Ovary (tissue), 9 donors: ENCODE measurements around the gene SLC25A33. TPM values are rescaled to one million over a fixed set of nuclear protein-coding genes. Genes with fewer than 3 reads are reported as not detected.
"Not testable (repeated sequence)": the region's sequence is repeated elsewhere in the genome, so short reads cannot be mapped to it uniquely, and the experiment has no call there.

ENCODE experiments used
- DNase-seq, 5 donors: peaks; one replicate each; pipeline ENCODE4 v3.0.0-alpha.2; 2019 to 2020
- H3K27ac ChIP-seq, 2 donors: fragments of 200-600 bp; one replicate each; pipeline versions ENCODE4 v1.5.1 to v1.8.0; 2019 to 2022
- H3K27me3 ChIP-seq: fragments of 200-600 bp; one replicate; pipeline ENCODE4 v1.8.0; 2022
- H3K36me3 ChIP-seq: fragments of 200-600 bp; sonication (generic); one replicate; pipeline ENCODE4 v1.5.1; 2019
- H3K4me1 ChIP-seq: one replicate; pipeline ENCODE4 v1.8.1; 2013; ENCODE audit warnings: mild to moderate bottlenecking, moderate library complexity; ENCODE audit not compliant: insufficient read depth
- H3K4me3 ChIP-seq: fragments of 200-600 bp; sonication (generic); one replicate; pipeline ENCODE4 v1.5.1; 2017
- H3K9me3 ChIP-seq, 2 donors: fragments of 200-600 bp in 1 of 2; sonication (generic) in 1 of 2; one replicate each; pipeline versions ENCODE4 v1.5.1 to v1.8.1; 2013 to 2019; ENCODE audit warnings: mild to moderate bottlenecking in 1 of 2, moderate library complexity in 1 of 2
- EP300 ChIP-seq: sonication (generic); formaldehyde crosslinking; IDR thresholded peaks from one replicate; pipeline ENCODE4 v1.6.1; 2017; ENCODE audit warnings: antibody characterized with exemption
- POLR2A ChIP-seq: fragments of 450-650 bp; IDR thresholded peaks from one replicate; pipeline ENCODE4 v1.6.1; 2017; ENCODE audit warnings: antibody characterized with exemption, mild to moderate bottlenecking, moderate library complexity
- WGBS, 3 donors: extraction: QIAGEN DNeasy Blood & Tissue Kit in 1 of 3; methylation state at CpG; one replicate each; pipeline versions ENCODE4 v1.1.5 to v1.1.7; 2013 to 2017; 5-methylcytosine and 5-hydroxymethylcytosine counted together
- intact Hi-C, 4 donors: fragments of 100-400 bp; cut with DNase I; formaldehyde crosslinking; loops; one replicate each; pipeline versions ENCODE4 v1.11.0 to v1.15.1; 2022 to 2023
- polyA plus RNA-seq, 2 donors: library from polyadenylated mRNA; stranded (reverse); fragments of 200-250 nt in 1 of 2; fragments of 350-450 nt in 1 of 2; fragmentation: Illumina TruSeq in 1 of 2; extraction: RNeasy Lipid Tissue Mini Kit (QIAGEN cat#74804) in 1 of 2; gene quantifications; one replicate each; pipeline ENCODE4 v1.2.3, GENCODE V29; 2013 to 2014
- total RNA-seq, 7 donors: library from RNA; depleted of rRNA in 2 of 7; stranded (reverse); fragments of >200 nt in 2 of 7; fragmentation: NEBNext Ultra II Directional in 3 of 7; extraction: Animal tissue kit (Norgen Biotek cat#: 25700) in 3 of 7; gene quantifications; one replicate each; pipeline versions ENCODE4 v1.1.0 to v1.2.4, GENCODE V29; 2016 to 2023
- TF ChIP-seq, protein P1 (sequence below), 3 donors: fragments of 450-650 bp in 2 of 3; fragments of 200-600 bp in 1 of 3; IDR thresholded peaks; one replicate each; pipeline versions ENCODE4 v1.5.1 to v1.8.0; 2016 to 2022; ENCODE audit warnings: antibody characterized with exemption in 3 of 3, mild to moderate bottlenecking in 1 of 3
- donor health status: DM: no; HTN: no; CAD: no; lungs with moderate emphysema.
- donor health status: DM: no; HTN: no; CAD: no.
- donor health status: Bipolar disorder and iron deficiency.
- donor health status: DM: yes; HTN: yes; CAD: no.
- donor health status: DM: no; HTN: no; CAD: no.
- donor health status: DM: yes; HTN: yes; CAD: no.

SLC25A33 gene
- total and polyA plus RNA-seq, 9 donors, result 1.3 to 5.9 (median 3.9) TPM

GRCh38 chr1:9621032-9621431 is 81.8 kb downstream of the SLC25A33 start:
- no peak for TF ChIP-seq EP300
- no peak for TF ChIP-seq POLR2A
- TF ChIP-seq, protein P1, sequence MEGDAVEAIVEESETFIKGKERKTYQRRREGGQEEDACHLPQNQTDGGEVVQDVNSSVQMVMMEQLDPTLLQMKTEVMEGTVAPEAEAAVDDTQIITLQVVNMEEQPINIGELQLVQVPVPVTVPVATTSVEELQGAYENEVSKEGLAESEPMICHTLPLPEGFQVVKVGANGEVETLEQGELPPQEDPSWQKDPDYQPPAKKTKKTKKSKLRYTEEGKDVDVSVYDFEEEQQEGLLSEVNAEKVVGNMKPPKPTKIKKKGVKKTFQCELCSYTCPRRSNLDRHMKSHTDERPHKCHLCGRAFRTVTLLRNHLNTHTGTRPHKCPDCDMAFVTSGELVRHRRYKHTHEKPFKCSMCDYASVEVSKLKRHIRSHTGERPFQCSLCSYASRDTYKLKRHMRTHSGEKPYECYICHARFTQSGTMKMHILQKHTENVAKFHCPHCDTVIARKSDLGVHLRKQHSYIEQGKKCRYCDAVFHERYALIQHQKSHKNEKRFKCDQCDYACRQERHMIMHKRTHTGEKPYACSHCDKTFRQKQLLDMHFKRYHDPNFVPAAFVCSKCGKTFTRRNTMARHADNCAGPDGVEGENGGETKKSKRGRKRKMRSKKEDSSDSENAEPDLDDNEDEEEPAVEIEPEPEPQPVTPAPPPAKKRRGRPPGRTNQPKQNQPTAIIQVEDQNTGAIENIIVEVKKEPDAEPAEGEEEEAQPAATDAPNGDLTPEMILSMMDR (IDR thresholded peaks at IDR 0.05), result no peak

DNA sequence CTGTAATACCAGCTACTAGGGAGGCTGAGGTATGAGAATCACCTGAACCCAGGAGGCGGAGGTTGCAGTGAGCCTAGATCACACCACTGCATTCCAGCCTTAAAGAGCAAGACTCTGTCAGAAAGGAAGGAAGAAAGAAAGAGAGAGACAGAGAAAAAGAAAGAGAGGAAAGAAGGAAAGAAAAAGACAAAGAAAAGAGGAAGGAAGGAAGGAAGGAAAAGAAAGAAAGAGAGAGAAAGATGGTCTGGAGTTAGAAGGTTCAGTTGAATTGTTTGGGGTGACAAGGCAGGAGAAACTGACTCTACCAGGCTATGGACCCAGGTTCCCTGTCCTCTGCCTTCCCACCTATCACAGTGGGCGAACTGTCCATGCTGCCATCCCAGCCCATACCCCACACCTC is 84.8 kb downstream of the SLC25A33 start:
- Histone ChIP-seq H3K36me3 (no peaks in the 10 kb centered on the region), H3K9me3 (no peaks in the 10 kb centered on the region), H3K4me3 (no peak overlapping the region), H3K4me1 (peaks cover 7% of the 10 kb centered on the region), H3K27me3 (no peaks in the 10 kb centered on the region), H3K27ac (no peak overlapping the region)
- intact Hi-C loops, result loop anchor here in 1 of 4 donors (2.0 kb wide), 1 partner anchor 243 kb away; no protein-coding TSS in a partner anchor
- no peak for DNase-seq
- TF ChIP-seq, protein P1 (IDR thresholded peaks at IDR 0.05), result no peak
- TF ChIP-seq POLR2A (no peak), EP300 (no peak)
- WGBS, 3 donors, result 93 to 98% (median 93%) methylated on average over 2 of the region's 2 CpGs

More at GRCh38 chr1:9621032-9621431, 81.8 kb downstream of the SLC25A33 start:
- no peaks in the 10 kb centered on the region for H3K4me1 ChIP-seq
- DNase-seq, result no peak
- H3K27me3 ChIP-seq, result no peaks in the 10 kb centered on the region
- H3K27ac ChIP-seq, result no peak overlapping the region
- no peak overlapping the region for H3K4me3 ChIP-seq
- no peaks in the 10 kb centered on the region for H3K9me3 ChIP-seq
- intact Hi-C loops, result no loop called here
- H3K36me3 ChIP-seq, result no peaks in the 10 kb centered on the region

DNA sequence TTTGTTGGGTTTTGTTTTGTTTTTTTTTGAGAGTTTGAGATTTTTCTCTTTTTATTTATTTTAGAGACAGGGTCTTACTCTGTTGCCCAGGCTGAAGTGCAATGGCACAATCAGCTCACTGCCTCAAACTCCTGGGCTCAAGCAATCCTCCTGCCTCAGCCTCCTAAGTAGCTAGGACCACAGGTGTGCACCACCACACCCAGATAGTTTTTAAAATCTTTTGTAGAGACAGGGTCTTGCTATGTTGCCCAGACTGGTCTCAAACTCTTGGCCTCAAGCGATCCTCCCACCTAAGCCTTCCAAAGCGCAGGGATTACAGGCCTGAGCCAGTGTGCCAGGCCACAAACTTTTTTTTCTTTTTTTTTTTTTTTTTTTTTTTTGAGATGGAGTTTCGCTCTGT is 85.8 kb downstream of the SLC25A33 start:
- not testable (repeated sequence) for H3K27ac ChIP-seq, H3K27me3 ChIP-seq, H3K9me3 ChIP-seq, H3K4me3 ChIP-seq, DNase-seq, H3K36me3 ChIP-seq
- 96 to 100% (median 97%) methylated on average over 3 of the region's 3 CpGs for WGBS, 3 donors
- intact Hi-C loops, result loop anchor here in 1 of 4 donors (2.0 to 5.0 kb wide), 2 partner anchors 62 to 242 kb away; no protein-coding TSS in a partner anchor
- H3K4me1 ChIP-seq, result peaks cover 13% of the 10 kb centered on the region

GRCh38 chr1:9626201-9626608 is 86.9 kb downstream of the SLC25A33 start:
- intact Hi-C loops, result loop anchor here in 1 of 4 donors (5.0 kb wide), 1 partner anchor 61 kb away; no protein-coding TSS in a partner anchor
- no peak for DNase-seq
- Histone ChIP-seq H3K27me3 (no peaks in the 10 kb centered on the region), H3K4me1 (peaks cover 14% of the 10 kb centered on the region), H3K9me3 (no peaks in the 10 kb centered on the region), H3K27ac (no peak overlapping the region), H3K36me3 (no peaks in the 10 kb centered on the region), H3K4me3 (no peak overlapping the region)
- 76 to 85% (median 76%) methylated on average over 9 of the region's 9 CpGs for whole genome bisulfite sequencing, 3 donors
- TF ChIP-seq POLR2A (no peak), EP300 (no peak)
- TF ChIP-seq, protein P1 (IDR thresholded peaks at IDR 0.05), result no peak

DNA sequence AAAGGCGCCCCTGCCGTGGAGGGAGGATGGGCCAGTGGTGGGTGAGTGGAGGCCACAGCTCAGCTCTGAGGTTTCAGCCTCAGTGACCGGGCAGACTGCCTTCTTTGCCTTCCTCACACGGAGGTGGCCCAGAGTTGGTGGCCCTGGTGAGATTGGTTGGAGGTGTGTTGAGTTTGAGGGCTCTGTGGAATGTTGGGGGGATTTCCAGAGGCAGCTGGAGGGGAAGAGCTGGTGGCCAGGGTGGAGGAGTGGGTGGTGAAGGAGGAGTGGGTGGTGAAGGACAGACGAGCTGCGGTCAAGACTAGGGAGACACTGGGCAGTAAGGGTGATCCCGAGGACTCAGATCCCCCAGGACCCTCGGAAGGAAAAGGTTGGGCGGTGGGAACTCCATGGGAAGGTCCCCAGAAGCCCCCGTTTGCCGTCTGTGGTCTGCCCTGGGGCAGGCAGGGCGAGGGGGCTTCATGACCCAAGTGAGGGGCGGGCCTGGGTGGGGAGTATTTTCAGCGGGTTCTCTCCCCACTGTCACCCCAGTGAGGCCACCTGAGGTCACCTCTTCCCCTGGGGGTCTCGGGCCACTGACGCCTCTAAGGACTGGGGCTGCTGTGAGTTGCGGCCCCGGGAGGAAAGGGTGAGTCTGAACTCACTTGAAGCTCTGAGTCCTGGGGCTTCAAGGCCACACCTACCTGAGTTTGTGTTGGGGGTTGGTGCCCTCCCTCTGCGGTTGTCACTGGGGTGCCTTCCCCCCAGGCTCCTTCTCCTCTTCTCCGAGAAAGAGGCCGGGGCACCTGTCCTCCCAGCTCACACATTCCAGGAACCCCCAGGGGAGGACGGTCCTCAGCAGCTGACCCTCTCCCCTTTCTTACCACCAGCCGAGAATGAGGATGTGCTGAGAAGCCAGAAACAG is 89.5 kb downstream of the SLC25A33 start:
- DNase-seq, result no peak
- H3K4me1 ChIP-seq, result peaks cover 14% of the 10 kb centered on the region
- TF ChIP-seq EP300 (no peak), POLR2A (no peak)
- TF ChIP-seq, protein P1 (IDR thresholded peaks at IDR 0.05), result no peak
- no peaks in the 10 kb centered on the region for H3K9me3 ChIP-seq
- 80 to 83% (median 82%) methylated on average over 22 to 23 of the region's 23 CpGs for WGBS, 3 donors
- intact Hi-C loops, result loop anchor here in 3 of 4 donors (2.0 to 5.0 kb wide), 2 partner anchors 59 to 238 kb away; no protein-coding TSS in a partner anchor
- no peaks in the 10 kb centered on the region for H3K36me3 ChIP-seq
- no peak overlapping the region for H3K27ac ChIP-seq
- no peaks in the 10 kb centered on the region for H3K27me3 ChIP-seq
- no peak overlapping the region for H3K4me3 ChIP-seq
